HG02798 (cell line): ENCODE data around the gene PDE8B.

Experiments
- ATAC-seq: cut with Tn5 transposase; IDR thresholded peaks from one replicate; pipeline ENCODE4 v1.9.1; 2021; ENCODE audit warnings: mild to moderate bottlenecking; ENCODE audit not compliant: unreplicated experiment, poor library complexity

Gene PDE8B

GRCh38 chr5:77230727-77231470 lies 20.4 kb downstream of the PDE8B start:
- ATAC-seq: no peak

GRCh38 chr5:77231471-77232138 lies 21.1 kb downstream of the PDE8B start:
- no peak for ATAC-seq

GRCh38 chr5:77232574-77233358 lies 22.3 kb downstream of the PDE8B start:
- no peak for ATAC-seq

- no peak for ATAC-seq
Measured at GRCh38 chr5:77235846-77236721, 25.6 kb downstream of the PDE8B start.

- ATAC-seq: no peak
Measured at GRCh38 chr5:77239126-77239741, 28.8 kb downstream of the PDE8B start.

GRCh38 chr5:77241444-77241843 lies 31.0 kb downstream of the PDE8B start:
- ATAC-seq: no peak

GRCh38 chr5:77249475-77249874 lies 39.0 kb downstream of the PDE8B start:
- no peak for ATAC-seq

- ATAC-seq: no peak
Measured at GRCh38 chr5:77250021-77250420, 39.5 kb downstream of the PDE8B start.

GRCh38 chr5:77251921-77252320 lies 41.4 kb downstream of the PDE8B start:
- no peak for ATAC-seq

- ATAC-seq: no peak
Measured at GRCh38 chr5:77255617-77256016, 45.1 kb downstream of the PDE8B start.

GRCh38 chr5:77256406-77256805 lies 45.9 kb downstream of the PDE8B start:
- no peak for ATAC-seq

GRCh38 chr5:77258652-77259051 lies 48.2 kb downstream of the PDE8B start:
- no peak for ATAC-seq

GRCh38 chr5:77259476-77259875 lies 49.0 kb downstream of the PDE8B start:
- no peak for ATAC-seq

- no peak for ATAC-seq
Measured at GRCh38 chr5:77262697-77263096, 52.2 kb downstream of the PDE8B start.

- no peak for ATAC-seq
Measured at GRCh38 chr5:77266291-77266690, 55.8 kb downstream of the PDE8B start.

GRCh38 chr5:77267496-77267895 lies 57.0 kb downstream of the PDE8B start:
- ATAC-seq: no peak

- ATAC-seq: no peak
Measured at GRCh38 chr5:77272206-77272605, 61.7 kb downstream of the PDE8B start.

GRCh38 chr5:77277759-77278158 lies 67.3 kb downstream of the PDE8B start:
- no peak for ATAC-seq

GRCh38 chr5:77280036-77280435 lies 69.6 kb downstream of the PDE8B start:
- no peak for ATAC-seq

- no peak for ATAC-seq
Measured at GRCh38 chr5:77281969-77282336, 71.5 kb downstream of the PDE8B start.
